HCT116 (cell line): ENCODE data around the gene MTFP1. TPM values are rescaled to one million over a fixed set of nuclear protein-coding genes. Genes with fewer than 3 reads are reported as not detected.

ENCODE experiments used
- ATAC-seq: fragments of 200-7000 bp; cut with Tn5 transposase; 2 replicates; pipeline ENCODE4 v1.9.1; 2020; ENCODE audit warnings: mild to moderate bottlenecking, moderate library complexity
- BruUV-seq: library from RNA; stranded (reverse); fragments of 400-500 nt; replicated peaks from 2 replicates; lab custom pipeline; 2021; lab: Mats Ljungman, UMichigan
- CTCF ChIA-PET: fragments of 300-600 bp; sonication (Branson Sonifier 250); formaldehyde crosslinking; loops from one replicate; lab custom pipeline; 2021; ENCODE audit warnings: antibody characterized with exemption; lab: Charles Lee
- POLR2A ChIA-PET: fragments of 300-600, 350-600 bp; sonication (Branson Sonifier 250); formaldehyde crosslinking; loops from one replicate; lab custom pipeline; 2021; ENCODE audit warnings: antibody characterized with exemption; lab: Charles Lee
- RAD21 ChIA-PET, 2 experiments: fragments of 300-600 bp; sonication (Branson Sonifier 250); formaldehyde crosslinking; loops; one replicate each; lab custom pipeline; 2023; ENCODE audit warnings: low total read pairs in 2 of 2; ENCODE audit not compliant: uncharacterized antibody in 2 of 2, unreplicated experiment in 2 of 2, low non-redundant PET in 1 of 2; lab: Charles Lee
- DNase-seq: peaks from one replicate; pipeline ENCODE4 v3.0.0-alpha.2; 2010; ENCODE audit warnings: low read depth, low spot score
- H2AFZ ChIP-seq: fragments of 200-600 bp; shearing (Covaris generic), sonication (generic); 2 replicates; pipeline ENCODE4 v1.6.1; 2017; ENCODE audit warnings: low read depth, mixed run types, mixed read lengths, antibody characterized with exemption, low read length; ENCODE audit not compliant: poor library complexity, severe bottlenecking
- H3K27ac ChIP-seq: 2 replicates; pipeline ENCODE4 v1.5.1; 2012; ENCODE audit warnings: low read depth, low read length
- H3K27me3 ChIP-seq: fragments of 200-600 bp; sonication (generic); 2 replicates; pipeline ENCODE4 v1.6.1; 2016; ENCODE audit warnings: mixed run types, low read length, mixed read lengths; ENCODE audit not compliant: insufficient read depth
- H3K36me3 ChIP-seq, 2 experiments: fragments of 200-500 bp in 1 of 2; fragments of 200-600 bp in 1 of 2; sonication (Bioruptor generic) in 1 of 2; sonication (generic) in 1 of 2; 2 replicates each; pipeline versions ENCODE4 v1.5.1 to v1.6.1; 2014 to 2016; ENCODE audit warnings: low read length in 2 of 2, inconsistent platforms in 1 of 2, mixed read lengths in 1 of 2, mixed run types in 1 of 2; ENCODE audit not compliant: insufficient read depth in 2 of 2, control insufficient read depth in 1 of 2
- H3K4me1 ChIP-seq, 2 experiments: fragments of 200-600 bp in 1 of 2; sonication (generic) in 1 of 2; 2 replicates each; pipeline versions ENCODE4 v1.5.1 to v1.6.1; 2012 to 2017; ENCODE audit warnings: low read length in 2 of 2, inconsistent platforms in 1 of 2, mild to moderate bottlenecking in 1 of 2, mixed read lengths in 1 of 2, mixed run types in 1 of 2, moderate library complexity in 1 of 2; ENCODE audit not compliant: insufficient read depth in 2 of 2, control insufficient read depth in 1 of 2
- H3K4me2 ChIP-seq: fragments of 200-600 bp; sonication (generic); 2 replicates; pipeline ENCODE4 v1.6.1; 2017; ENCODE audit warnings: mixed run types, low read length, mixed read lengths
- H3K4me3 ChIP-seq, 2 experiments: fragments of 200-600 bp in 1 of 2; sonication (generic) in 1 of 2; replicated peaks in 1 of 2; 2 replicates each; pipeline ENCODE4 v1.5.1; 2011 to 2016; ENCODE audit warnings: low read length in 2 of 2, control low read depth in 1 of 2, low read depth in 1 of 2, mild to moderate bottlenecking in 1 of 2, mixed read lengths in 1 of 2, mixed run types in 1 of 2
- H3K79me2 ChIP-seq: fragments of 200-600 bp; sonication (generic); 2 replicates; pipeline ENCODE4 v1.6.1; 2017; ENCODE audit warnings: mild to moderate bottlenecking, mixed run types, low read length, moderate library complexity, mixed read lengths; ENCODE audit not compliant: insufficient read depth
- H3K9ac ChIP-seq: fragments of 200-600 bp; sonication (generic); 2 replicates; pipeline ENCODE4 v1.6.1; 2016; ENCODE audit warnings: low read length, mixed read lengths
- H3K9me2 ChIP-seq: fragments of 200-600 bp; sonication (generic), shearing (Covaris generic); 2 replicates; pipeline ENCODE4 v1.6.1; 2017; ENCODE audit warnings: mixed run types, mild to moderate bottlenecking, moderate library complexity; ENCODE audit not compliant: insufficient read depth
- H3K9me3 ChIP-seq, 2 experiments: fragments of 200-500 bp in 1 of 2; fragments of 200-600 bp in 1 of 2; sonication (Bioruptor generic) in 1 of 2; sonication (generic) in 1 of 2; 2 replicates each; pipeline ENCODE4 v1.6.1; 2014 to 2017; ENCODE audit warnings: low read length in 2 of 2, mixed read lengths in 2 of 2, inconsistent platforms in 1 of 2, low read depth in 1 of 2, mild to moderate bottlenecking in 1 of 2, mixed run types in 1 of 2, moderate library complexity in 1 of 2; ENCODE audit not compliant: control insufficient read depth in 1 of 2, insufficient read depth in 1 of 2
- H4K20me1 ChIP-seq: fragments of 200-600 bp; sonication (generic), shearing (Covaris generic); 2 replicates; pipeline ENCODE4 v1.6.1; 2017; ENCODE audit warnings: mixed run types, mild to moderate bottlenecking, moderate library complexity; ENCODE audit not compliant: insufficient read depth
- CBX3 ChIP-seq: IDR thresholded peaks from 2 replicates; pipeline ENCODE4 v1.6.1; 2012; ENCODE audit warnings: low read depth
- CEBPB ChIP-seq: IDR thresholded peaks from 2 replicates; pipeline ENCODE4 v1.6.1; 2012; ENCODE audit warnings: low read depth
- CTCF ChIP-seq, 3 experiments: fragments of 200-600 bp in 1 of 3; sonication (generic) in 1 of 3; IDR thresholded peaks in 2 of 3; conservative IDR thresholded peaks in 1 of 3; 2 replicates each; pipeline ENCODE4 v1.5.1; 2012 to 2017; ENCODE audit warnings: low read depth in 2 of 3, low read length in 2 of 3, antibody characterized with exemption in 1 of 3, borderline replicate concordance in 1 of 3, control low read depth in 1 of 3, mild to moderate bottlenecking in 1 of 3, mixed read lengths in 1 of 3, mixed run types in 1 of 3, moderate library complexity in 1 of 3; ENCODE audit not compliant: insufficient read depth in 1 of 3
- ELF1 ChIP-seq: IDR thresholded peaks from 2 replicates; pipeline ENCODE4 v1.6.1; 2012; ENCODE audit warnings: low read depth, borderline replicate concordance
- EZH2 ChIP-seq: fragments of 200-600 bp; sonication (generic); IDR thresholded peaks from 2 replicates; pipeline ENCODE4 v1.6.1; 2017; ENCODE audit warnings: antibody characterized with exemption, mixed run types
- FOSL1 ChIP-seq: IDR thresholded peaks from 2 replicates; pipeline ENCODE4 v1.6.1; 2012; ENCODE audit warnings: low read depth
- JUND ChIP-seq: IDR thresholded peaks from 2 replicates; pipeline ENCODE4 v1.6.1; 2012
- POLR2A ChIP-seq: IDR thresholded peaks from 2 replicates; pipeline ENCODE4 v1.7.0; 2011; ENCODE audit warnings: borderline replicate concordance; ENCODE audit not compliant: insufficient read depth, insufficient read length; ENCODE audit errors: extremely low read depth
- RAD21 ChIP-seq: IDR thresholded peaks from 2 replicates; pipeline ENCODE4 v1.6.1; 2012; ENCODE audit warnings: low read depth, mild to moderate bottlenecking
- SIN3A ChIP-seq: IDR thresholded peaks from 2 replicates; pipeline ENCODE4 v1.6.1; 2012; ENCODE audit warnings: low read depth
- SRF ChIP-seq: IDR thresholded peaks from 2 replicates; pipeline ENCODE4 v1.6.1; 2012; ENCODE audit warnings: low read depth
- TCF7L2 ChIP-seq: IDR thresholded peaks from 2 replicates; pipeline ENCODE4 v1.7.0; 2011; ENCODE audit warnings: borderline replicate concordance, inconsistent platforms; ENCODE audit not compliant: insufficient read depth, insufficient read length; ENCODE audit errors: extremely low read depth
- ZFX ChIP-seq: fragments of 450-650 bp; IDR thresholded peaks from 2 replicates; pipeline ENCODE4 v1.6.1; 2017
- intact Hi-C: fragments of 100-400 bp; cut with micrococcal nuclease; formaldehyde crosslinking; loops from 2 replicates; pipeline ENCODE4 v1.10.0; 2022
- total RNA-seq: library from RNA; stranded (reverse); gene quantifications from one replicate; pipeline ENCODE4 v1.2.1, GENCODE V29; 2021; ENCODE audit not compliant: unreplicated experiment
- TF ChIP-seq, protein P1 (sequence below): IDR thresholded peaks from 2 replicates; pipeline ENCODE4 v1.6.1; 2012

Gene MTFP1
- total RNA-seq, 1 experiment from 2014 or later: 36.1 TPM

DNA sequence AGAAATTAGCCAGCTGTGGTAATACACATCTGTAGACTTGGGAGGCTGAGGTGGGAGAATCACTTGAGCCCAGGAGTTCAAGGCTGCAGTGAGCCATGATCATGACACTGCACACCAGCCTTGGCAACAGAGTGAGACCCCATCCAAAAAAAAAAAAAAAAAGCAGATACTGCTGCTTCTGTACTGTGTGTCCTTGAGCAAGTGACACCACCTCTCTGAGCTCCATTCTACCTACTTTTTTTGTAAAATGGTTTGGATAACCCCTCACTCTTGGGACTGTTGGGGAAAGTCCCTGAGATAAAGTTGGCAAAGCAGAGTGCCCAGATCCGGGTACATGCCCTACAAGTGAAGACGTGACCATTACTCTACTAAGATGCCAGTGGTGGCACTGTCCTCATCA, 43.6 kb downstream of the MTFP1 start:
- no TSS peak for BruUV-seq
- Histone ChIP-seq H3K9me2 (no peaks in the 10 kb centered on the region), H4K20me1 (no peaks in the 10 kb centered on the region), H3K4me2 (no peak overlapping the region), H3K9ac (no peak overlapping the region), H3K9me3 (no peaks in the 10 kb centered on the region), H3K4me3 (no peak overlapping the region), H2AFZ (no peak overlapping the region), H3K79me2 (no peaks in the 10 kb centered on the region), H3K4me1 (no peaks in the 10 kb centered on the region), H3K27ac (no peak overlapping the region), H3K36me3 (no peaks in the 10 kb centered on the region), H3K27me3 (peaks cover 20% of the 10 kb centered on the region; the same call in 1 of the 2 replicates)
- no peak for ATAC-seq
- ChIA-PET POLR2A (no interaction called here), RAD21 (no interaction called here), CTCF (no interaction called here)
- DNase-seq: no peak
- intact Hi-C loops: no loop called here
- TF ChIP-seq CEBPB: no peak
- no peak for TF ChIP-seq CTCF (IDR thresholded peaks at IDR 0.05 in 2 of 3, conservative IDR thresholded peaks at IDR 0.05 in 1 of 3; ENCODE audit: borderline replicate concordance in 1 of 3, insufficient read depth in 1 of 3, low read depth in 2 of 3, low read length in 2 of 3)
- TF ChIP-seq ELF1: no peak
- no peak for TF ChIP-seq SRF
- TF ChIP-seq CBX3: no peak
- TF ChIP-seq SIN3A: no peak
- TF ChIP-seq RAD21: no peak
- no peak for TF ChIP-seq EZH2
- TF ChIP-seq ZFX: no peak
- no peak for TF ChIP-seq POLR2A
- no peak for TF ChIP-seq FOSL1
- no peak for TF ChIP-seq TCF7L2
- no peak for TF ChIP-seq JUND
- TF ChIP-seq, protein P1, sequence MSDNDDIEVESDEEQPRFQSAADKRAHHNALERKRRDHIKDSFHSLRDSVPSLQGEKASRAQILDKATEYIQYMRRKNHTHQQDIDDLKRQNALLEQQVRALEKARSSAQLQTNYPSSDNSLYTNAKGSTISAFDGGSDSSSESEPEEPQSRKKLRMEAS: no peak
